ENCODE data around the gene TMEM181. TPM values are rescaled to one million over a fixed set of nuclear protein-coding genes. Genes with fewer than 3 reads are reported as not detected.
"Not testable (repeated sequence)": the region's sequence is repeated elsewhere in the genome, so short reads cannot be mapped to it uniquely, and the experiment has no call there.

The TMEM181 gene
- total and polyA plus RNA-seq, 5 experiments from 2014 or later, result 3.9 to 16.9 (median 4.6) TPM

- H3K27ac Mint-ChIP-seq, result no peak overlapping the region
- peaks cover 4 to 20% (median 16%) of the 10 kb centered on the region in 4 donors for H3K4me1 Mint-ChIP-seq
- DNase-seq, result no peak
- peaks cover 0 to 10% (median 3%) of the 10 kb centered on the region in 9 donors for H3K9me3 Mint-ChIP-seq
- no peak overlapping the region for H3K4me3 Mint-ChIP-seq
- H3K36me3 Mint-ChIP-seq, result peaks cover 0 to 10% (median 0%) of the 10 kb centered on the region in 3 donors
- H3K27me3 Mint-ChIP-seq, result peaks cover 43 to 86% (median 63%) of the 10 kb centered on the region in 5 donors
- no peak for ATAC-seq
- POLR2A ChIA-PET, result no interaction called here
These were observed 38.1 kb upstream of the TMEM181 start for GRCh38 chr6:158521759-158522158.

GRCh38 chr6:158522616-158523015, 37.3 kb upstream of the TMEM181 start:
- POLR2A ChIA-PET, result no interaction called here
- Mint-ChIP-seq H3K4me1 (peaks cover 4 to 13% (median 11%) of the 10 kb centered on the region in 4 donors), H3K27ac (no peak overlapping the region), H3K4me3 (no peak overlapping the region), H3K9me3 (peaks cover 0 to 19% (median 11%) of the 10 kb centered on the region in 9 donors), H3K36me3 (peaks cover 0 to 19% (median 0%) of the 10 kb centered on the region in 3 donors), H3K27me3 (peaks cover 39 to 86% (median 61%) of the 10 kb centered on the region in 5 donors)
- no peak for DNase-seq
- ATAC-seq, result no peak

- no peaks in the 10 kb centered on the region for H3K4me1 Mint-ChIP-seq
- peaks cover 48 to 89% (median 59%) of the 10 kb centered on the region in 5 donors for H3K27me3 Mint-ChIP-seq
- no peak overlapping the region for H3K27ac Mint-ChIP-seq
- DNase-seq (no peak), ATAC-seq (no peak)
- no peak overlapping the region for H3K4me3 Mint-ChIP-seq
- peaks cover 0 to 29% (median 17%) of the 10 kb centered on the region in 9 donors for H3K9me3 Mint-ChIP-seq
- POLR2A ChIA-PET, result interaction anchor here (0.7 kb wide), 1 partner anchor 11 kb away, joined by 4 read pairs; no protein-coding TSS in a partner anchor
- peaks cover 0 to 28% (median 0%) of the 10 kb centered on the region in 3 donors for H3K36me3 Mint-ChIP-seq
These were observed 35.6 kb upstream of the TMEM181 start for GRCh38 chr6:158524311-158524710.

- Mint-ChIP-seq H3K9me3 (peaks cover 0 to 44% (median 25%) of the 10 kb centered on the region in 9 donors), H3K27me3 (peaks cover 55 to 89% (median 60%) of the 10 kb centered on the region in 5 donors), H3K36me3 (peaks cover 0 to 39% (median 2%) of the 10 kb centered on the region in 3 donors)
- ATAC-seq, H3K4me1 Mint-ChIP-seq, H3K27ac Mint-ChIP-seq, POLR2A ChIA-PET, H3K4me3 Mint-ChIP-seq, DNase-seq: not testable (repeated sequence)
These were observed 32.0 kb upstream of the TMEM181 start for GRCh38 chr6:158527858-158528257.

DNA sequence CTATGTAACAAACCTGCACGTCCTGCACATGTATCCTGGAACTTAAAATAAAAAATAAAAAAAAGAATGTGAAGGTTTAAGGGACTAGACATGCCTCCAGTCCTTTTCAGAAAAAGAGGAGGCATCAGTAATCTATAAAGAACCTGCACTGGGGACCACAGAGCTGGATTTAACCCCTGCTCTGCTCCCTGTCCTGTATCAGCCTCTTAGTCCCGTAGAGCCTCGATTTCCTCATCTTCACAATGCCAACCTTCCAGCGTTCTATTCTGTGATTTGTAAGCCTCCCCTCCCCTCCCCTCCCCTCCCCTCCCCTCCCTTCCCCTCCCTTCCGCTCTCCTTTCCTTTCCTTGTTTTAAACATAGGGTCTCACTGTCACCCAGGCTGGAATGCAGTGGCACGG, 31.1 kb upstream of the TMEM181 start:
- peaks cover 0 to 2% (median 0%) of the 10 kb centered on the region in 4 donors for H3K4me1 Mint-ChIP-seq
- peaks cover 2 to 38% (median 2%) of the 10 kb centered on the region in 3 donors for H3K36me3 Mint-ChIP-seq
- no peak overlapping the region for H3K27ac Mint-ChIP-seq
- H3K27me3 Mint-ChIP-seq, result peaks cover 54 to 86% (median 55%) of the 10 kb centered on the region in 5 donors
- DNase-seq (no peak), ATAC-seq (no peak)
- peaks cover 2 to 54% (median 30%) of the 10 kb centered on the region in 9 donors for H3K9me3 Mint-ChIP-seq
- H3K4me3 Mint-ChIP-seq, result no peak overlapping the region
- POLR2A ChIA-PET, result interaction anchor here (0.6 kb wide), 1 partner anchor 12 kb away, joined by 3 read pairs; no protein-coding TSS in a partner anchor

- DNase-seq (no peak), ATAC-seq (no peak)
- peak overlapping the region in 1 of 10 donors; percentile 42 for H3K27ac Mint-ChIP-seq
- peaks cover 2 to 37% (median 2%) of the 10 kb centered on the region in 3 donors for H3K36me3 Mint-ChIP-seq
- H3K4me1 Mint-ChIP-seq, result peaks cover 0 to 2% (median 0%) of the 10 kb centered on the region in 4 donors
- H3K27me3 Mint-ChIP-seq, result peaks cover 46 to 78% (median 52%) of the 10 kb centered on the region in 5 donors
- peaks cover 2 to 56% (median 30%) of the 10 kb centered on the region in 9 donors for H3K9me3 Mint-ChIP-seq
- POLR2A ChIA-PET, result interaction anchor here (0.5 kb wide), 1 partner anchor 205 kb away, joined by 5 read pairs; no protein-coding TSS in a partner anchor
- H3K4me3 Mint-ChIP-seq, result no peak overlapping the region
These were observed 30.3 kb upstream of the TMEM181 start for GRCh38 chr6:158529629-158530028.

- Mint-ChIP-seq H3K27me3 (peaks cover 37 to 71% (median 52%) of the 10 kb centered on the region in 5 donors), H3K4me3 (no peak overlapping the region), H3K36me3 (peaks cover 2 to 36% (median 4%) of the 10 kb centered on the region in 3 donors), H3K9me3 (peaks cover 2 to 48% (median 29%) of the 10 kb centered on the region in 9 donors), H3K27ac (no peak overlapping the region), H3K4me1 (peaks cover 2 to 7% (median 5%) of the 10 kb centered on the region in 4 donors)
- POLR2A ChIA-PET, result interaction anchor here (0.7 kb wide), 1 partner anchor 198 kb away, joined by 3 read pairs; no protein-coding TSS in a partner anchor
- ATAC-seq, result no peak
- no peak for DNase-seq
These were observed 28.3 kb upstream of the TMEM181 start for GRCh38 chr6:158531566-158531965.

GRCh38 chr6:158531970-158532369, 27.9 kb upstream of the TMEM181 start:
- POLR2A ChIA-PET, result interaction anchor here (0.7 kb wide), 1 partner anchor 198 kb away, joined by 3 read pairs; no protein-coding TSS in a partner anchor
- H3K27me3 Mint-ChIP-seq, result peaks cover 34 to 67% (median 48%) of the 10 kb centered on the region in 5 donors
- H3K4me3 Mint-ChIP-seq, result no peak overlapping the region
- DNase-seq (no peak), ATAC-seq (no peak)
- H3K36me3 Mint-ChIP-seq, result peaks cover 2 to 32% (median 4%) of the 10 kb centered on the region in 3 donors
- no peak overlapping the region for H3K27ac Mint-ChIP-seq
- peaks cover 2 to 44% (median 25%) of the 10 kb centered on the region in 9 donors for H3K9me3 Mint-ChIP-seq
- H3K4me1 Mint-ChIP-seq, result peaks cover 2 to 7% (median 5%) of the 10 kb centered on the region in 4 donors

DNA sequence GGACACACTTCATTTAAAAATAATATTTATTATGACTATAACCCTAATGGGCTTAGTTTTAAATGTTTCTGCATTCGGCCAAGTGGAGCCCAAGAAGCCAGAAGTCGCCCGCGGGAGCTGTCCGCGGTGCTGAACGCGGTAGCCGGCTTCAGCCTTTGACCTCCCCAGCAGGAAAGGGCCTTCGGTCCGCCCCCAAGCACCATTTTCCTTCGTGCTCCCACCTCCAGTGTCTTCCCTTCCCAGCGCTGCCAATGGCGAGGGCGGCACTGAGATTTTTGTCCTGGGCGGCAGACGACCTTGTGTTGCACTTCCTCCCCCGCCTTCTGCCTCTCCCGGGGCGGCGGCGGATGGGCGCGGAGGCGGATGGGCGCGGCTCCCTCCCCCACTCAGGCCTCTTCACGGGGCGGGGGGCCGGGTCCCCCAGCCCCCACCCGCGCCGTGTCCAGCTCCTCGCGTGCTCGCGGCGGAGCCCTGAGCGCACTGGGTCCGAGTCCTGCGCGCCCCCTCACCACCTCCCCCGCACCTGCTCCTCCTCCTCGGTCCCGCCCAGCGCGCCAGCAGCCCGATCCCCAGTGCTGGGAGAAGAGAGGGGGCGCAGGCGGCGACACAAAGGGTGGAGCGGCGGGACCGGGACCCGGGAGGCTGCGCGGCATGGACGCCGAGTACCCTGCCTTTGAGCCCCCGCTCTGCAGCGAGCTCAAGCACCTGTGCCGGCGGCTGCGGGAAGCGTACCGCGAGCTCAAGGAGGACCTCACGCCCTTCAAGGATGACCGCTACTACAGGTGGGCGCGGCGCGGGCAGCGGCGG, 23.6 kb upstream of the TMEM181 start:
- peak; percentile 40 to 80 (median 66) for DNase-seq

DNA sequence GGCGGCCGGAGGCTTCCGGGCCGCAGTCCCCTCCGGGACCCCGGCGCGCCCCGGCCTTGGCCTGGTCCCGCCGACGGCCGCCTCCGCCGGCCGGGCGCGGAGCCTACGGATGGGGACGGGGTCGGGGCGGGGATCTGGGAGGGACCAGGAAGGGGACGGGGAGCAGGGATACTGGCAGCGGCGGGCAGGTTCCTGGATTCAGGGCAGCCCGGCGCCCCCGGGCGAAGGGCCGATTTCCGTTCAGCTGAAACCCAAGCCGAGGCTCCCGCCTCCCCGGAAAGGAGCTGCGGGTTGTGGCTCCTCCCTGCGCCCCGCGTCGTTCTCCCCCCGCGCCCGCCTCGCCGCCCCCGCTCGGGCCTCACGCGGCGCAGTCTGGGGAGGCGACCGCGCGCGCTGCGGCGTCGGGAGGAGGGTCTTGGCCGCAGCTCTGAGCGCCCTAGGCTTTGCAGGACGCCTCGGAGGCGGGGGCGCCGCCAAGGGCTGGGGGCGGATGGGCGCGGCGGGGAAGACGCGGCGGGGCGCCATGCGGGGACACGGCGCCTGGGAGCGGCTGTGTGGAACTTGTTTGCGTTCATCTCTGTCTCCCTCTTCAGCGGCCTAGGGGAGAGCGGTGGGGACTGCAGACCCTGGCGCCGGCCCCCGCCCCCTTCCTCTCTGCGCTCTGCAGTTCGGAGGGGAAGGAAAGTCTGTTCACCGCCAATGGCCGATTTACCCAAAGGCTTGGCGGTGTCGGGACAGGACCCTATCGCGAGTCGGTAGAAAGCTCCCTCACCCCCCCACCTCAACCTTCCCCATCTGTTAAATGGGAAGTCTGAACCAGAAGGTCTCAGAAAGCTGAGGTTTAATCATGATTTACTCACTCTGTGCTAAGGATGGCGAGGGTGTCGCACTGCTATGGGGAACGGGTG, 22.7 kb upstream of the TMEM181 start:
- POLR2A ChIA-PET, result no interaction called here

More for the DNA sequence above, 23.6 kb upstream of the TMEM181 start:
- H3K36me3 Mint-ChIP-seq, result peaks cover 2 to 16% (median 2%) of the 10 kb centered on the region in 3 donors
- peak overlapping the region; percentile 59 to 80 (median 73) for H3K4me3 Mint-ChIP-seq
- peaks cover 2 to 8% (median 4%) of the 10 kb centered on the region in 4 donors for H3K4me1 Mint-ChIP-seq
- no peak overlapping the region for H3K27ac Mint-ChIP-seq
- peaks cover 33 to 67% (median 56%) of the 10 kb centered on the region in 5 donors for H3K27me3 Mint-ChIP-seq
- ATAC-seq, result peak; percentile 67 to 82
- POLR2A ChIA-PET, result no interaction called here
- H3K9me3 Mint-ChIP-seq, result peaks cover 0 to 27% (median 9%) of the 10 kb centered on the region in 9 donors

DNA sequence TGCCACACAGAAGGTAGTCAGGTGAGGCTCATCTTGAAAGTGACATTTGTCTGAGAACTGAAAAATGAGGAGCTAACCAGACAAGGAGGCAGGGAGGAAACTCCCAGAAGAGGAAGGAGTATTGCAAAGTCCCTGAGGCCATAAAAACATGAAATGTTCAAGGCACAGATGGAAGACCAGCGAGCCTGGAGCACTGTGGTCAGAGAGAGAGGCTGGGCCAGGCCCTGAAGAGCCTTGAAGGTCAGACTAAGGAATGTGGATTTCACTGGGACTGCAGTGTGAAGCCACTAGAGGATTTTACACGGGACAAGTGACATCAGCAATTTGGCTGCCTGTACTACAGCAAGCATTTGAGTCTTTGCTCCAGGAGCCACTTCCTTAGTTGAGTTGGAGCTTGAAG, 21.1 kb upstream of the TMEM181 start:
- DNase-seq, result no peak
- no peak for ATAC-seq
- H3K27ac Mint-ChIP-seq, result no peak overlapping the region
- H3K4me1 Mint-ChIP-seq, result peaks cover 2 to 8% (median 4%) of the 10 kb centered on the region in 4 donors
- peaks cover 0 to 2% (median 0%) of the 10 kb centered on the region in 3 donors for H3K36me3 Mint-ChIP-seq
- H3K27me3 Mint-ChIP-seq, result peaks cover 24 to 58% (median 47%) of the 10 kb centered on the region in 5 donors
- H3K9me3 Mint-ChIP-seq, result peaks cover 0 to 3% (median 0%) of the 10 kb centered on the region in 9 donors
- POLR2A ChIA-PET, result no interaction called here
- peak overlapping the region in 1 of 10 donors; percentile 30 for H3K4me3 Mint-ChIP-seq

More for the DNA sequence above, 22.7 kb upstream of the TMEM181 start:
- peaks cover 0 to 18% (median 4%) of the 10 kb centered on the region in 9 donors for H3K9me3 Mint-ChIP-seq
- H3K27ac Mint-ChIP-seq, result no peak overlapping the region
- H3K36me3 Mint-ChIP-seq, result peaks cover 2 to 7% (median 2%) of the 10 kb centered on the region in 3 donors
- H3K4me1 Mint-ChIP-seq, result peaks cover 2 to 8% (median 4%) of the 10 kb centered on the region in 4 donors
- DNase-seq (peak in 3 of 10 donors; percentile 14 to 22 (median 18)), ATAC-seq (peak; percentile 61 to 68)
- H3K4me3 Mint-ChIP-seq, result peak overlapping the region in 9 of 10 donors; percentile 16 to 73 (median 65)
- H3K27me3 Mint-ChIP-seq, result peaks cover 27 to 65% (median 50%) of the 10 kb centered on the region in 5 donors

- no peak for DNase-seq
- POLR2A ChIA-PET, result no interaction called here
These were observed 20.5 kb upstream of the TMEM181 start for GRCh38 chr6:158539413-158539812.

More at GRCh38 chr6:158539413-158539812, 20.5 kb upstream of the TMEM181 start:
- peaks cover 2 to 8% (median 5%) of the 10 kb centered on the region in 4 donors for H3K4me1 Mint-ChIP-seq
- H3K27me3 Mint-ChIP-seq, result peaks cover 24 to 65% (median 45%) of the 10 kb centered on the region in 5 donors
- H3K9me3 Mint-ChIP-seq, result peaks cover 0 to 2% (median 0%) of the 10 kb centered on the region in 9 donors
- ATAC-seq, result no peak
- no peak overlapping the region for H3K27ac Mint-ChIP-seq
- H3K36me3 Mint-ChIP-seq, result peaks cover 0 to 2% (median 0%) of the 10 kb centered on the region in 3 donors
- H3K4me3 Mint-ChIP-seq, result peak overlapping the region in 1 of 10 donors; percentile 25
